RWPE2 (cell line): ENCODE measurements around the gene EPN2.

Source experiments
- ATAC-seq: fragments of 200-7000 bp; cut with Tn5 transposase; 3 replicates; pipeline ENCODE4 v1.9.1; 2021; ENCODE audit warnings: low read depth
- DNase-seq: peaks from one replicate; pipeline ENCODE4 v3.0.0-alpha.2; 2020; ENCODE audit warnings: low spot score
- H3K27ac ChIP-seq: fragments of 450-650 bp; 2 replicates; pipeline ENCODE4 v1.5.1; 2017; ENCODE audit warnings: mild to moderate bottlenecking; ENCODE audit not compliant: poor library complexity, severe bottlenecking
- H3K27me3 ChIP-seq: fragments of 250-450 bp; sonication (Bioruptor Pico); 2 replicates; pipeline ENCODE4 v1.5.1; 2021; ENCODE audit warnings: mild to moderate bottlenecking, moderate library complexity; ENCODE audit not compliant: insufficient read depth, poor library complexity, severe bottlenecking
- H3K36me3 ChIP-seq: fragments of 250-450 bp; sonication (Bioruptor Pico); 2 replicates; pipeline ENCODE4 v1.5.1; 2020; ENCODE audit warnings: low read depth, mild to moderate bottlenecking, moderate library complexity
- H3K4me1 ChIP-seq: fragments of 250-450 bp; sonication (Bioruptor Pico); 2 replicates; pipeline ENCODE4 v1.5.1; 2021; ENCODE audit warnings: mild to moderate bottlenecking, moderate library complexity; ENCODE audit not compliant: insufficient read depth, poor library complexity, severe bottlenecking
- H3K4me3 ChIP-seq: fragments of 250-450 bp; sonication (Bioruptor Pico); 2 replicates; pipeline ENCODE4 v1.5.1; 2021; ENCODE audit warnings: mild to moderate bottlenecking, moderate library complexity; ENCODE audit not compliant: severe bottlenecking
- H3K9me3 ChIP-seq: fragments of 250-450 bp; sonication (Bioruptor Pico); 2 replicates; pipeline ENCODE4 v1.5.1; 2021; ENCODE audit warnings: mild to moderate bottlenecking, moderate library complexity; ENCODE audit not compliant: severe bottlenecking
- TF ChIP-seq, protein P1 (sequence below): fragments of 450-650 bp; IDR thresholded peaks from one replicate; pipeline ENCODE4 v1.5.1; 2017; ENCODE audit warnings: mild to moderate bottlenecking, moderate library complexity; ENCODE audit not compliant: poor library complexity, severe bottlenecking

The EPN2 gene

DNA sequence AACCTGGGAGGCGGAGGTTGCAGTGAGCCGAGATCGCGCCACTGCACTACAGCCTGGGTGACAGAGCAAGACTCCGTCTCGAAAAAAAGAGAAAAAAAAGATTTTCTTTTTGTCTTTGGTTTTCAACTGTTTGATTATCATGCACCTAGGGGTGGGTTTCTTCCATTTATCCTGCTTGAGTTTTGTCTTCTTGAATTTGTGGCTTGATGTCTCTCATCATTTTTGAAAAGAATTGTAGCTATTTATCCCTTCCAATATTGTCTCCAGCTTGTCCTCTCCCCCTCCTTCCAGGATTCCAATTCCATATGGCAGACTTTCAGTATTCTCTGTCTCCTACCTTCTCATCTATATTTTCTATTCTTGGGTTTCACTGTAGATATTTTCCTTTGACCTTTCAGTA, 117.6 kb downstream of the EPN2 start:
- DNase-seq (no peak), ATAC-seq (no peak)
- H3K36me3 ChIP-seq: peaks cover 7% of the 10 kb centered on the region; the same call in 1 of the 2 replicates
- H3K4me1 ChIP-seq: peaks cover 9% of the 10 kb centered on the region
- H3K4me3 ChIP-seq: no peak overlapping the region
- no peaks in the 10 kb centered on the region for H3K27me3 ChIP-seq
- TF ChIP-seq, protein P1, sequence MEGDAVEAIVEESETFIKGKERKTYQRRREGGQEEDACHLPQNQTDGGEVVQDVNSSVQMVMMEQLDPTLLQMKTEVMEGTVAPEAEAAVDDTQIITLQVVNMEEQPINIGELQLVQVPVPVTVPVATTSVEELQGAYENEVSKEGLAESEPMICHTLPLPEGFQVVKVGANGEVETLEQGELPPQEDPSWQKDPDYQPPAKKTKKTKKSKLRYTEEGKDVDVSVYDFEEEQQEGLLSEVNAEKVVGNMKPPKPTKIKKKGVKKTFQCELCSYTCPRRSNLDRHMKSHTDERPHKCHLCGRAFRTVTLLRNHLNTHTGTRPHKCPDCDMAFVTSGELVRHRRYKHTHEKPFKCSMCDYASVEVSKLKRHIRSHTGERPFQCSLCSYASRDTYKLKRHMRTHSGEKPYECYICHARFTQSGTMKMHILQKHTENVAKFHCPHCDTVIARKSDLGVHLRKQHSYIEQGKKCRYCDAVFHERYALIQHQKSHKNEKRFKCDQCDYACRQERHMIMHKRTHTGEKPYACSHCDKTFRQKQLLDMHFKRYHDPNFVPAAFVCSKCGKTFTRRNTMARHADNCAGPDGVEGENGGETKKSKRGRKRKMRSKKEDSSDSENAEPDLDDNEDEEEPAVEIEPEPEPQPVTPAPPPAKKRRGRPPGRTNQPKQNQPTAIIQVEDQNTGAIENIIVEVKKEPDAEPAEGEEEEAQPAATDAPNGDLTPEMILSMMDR: no peak
- no peaks in the 10 kb centered on the region for H3K9me3 ChIP-seq
- peak overlapping the region; percentile 30 for H3K27ac ChIP-seq

- DNase-seq (no peak), ATAC-seq (no peak)
- Histone ChIP-seq H3K27me3 (no peaks in the 10 kb centered on the region), H3K4me3 (no peak overlapping the region), H3K27ac (no peak overlapping the region), H3K36me3 (no peaks in the 10 kb centered on the region), H3K9me3 (no peaks in the 10 kb centered on the region), H3K4me1 (peaks cover 9% of the 10 kb centered on the region)
- TF ChIP-seq, protein P1: no peak
Observed at GRCh38 chr17:19357351-19357750, 120.2 kb downstream of the EPN2 start.

DNA sequence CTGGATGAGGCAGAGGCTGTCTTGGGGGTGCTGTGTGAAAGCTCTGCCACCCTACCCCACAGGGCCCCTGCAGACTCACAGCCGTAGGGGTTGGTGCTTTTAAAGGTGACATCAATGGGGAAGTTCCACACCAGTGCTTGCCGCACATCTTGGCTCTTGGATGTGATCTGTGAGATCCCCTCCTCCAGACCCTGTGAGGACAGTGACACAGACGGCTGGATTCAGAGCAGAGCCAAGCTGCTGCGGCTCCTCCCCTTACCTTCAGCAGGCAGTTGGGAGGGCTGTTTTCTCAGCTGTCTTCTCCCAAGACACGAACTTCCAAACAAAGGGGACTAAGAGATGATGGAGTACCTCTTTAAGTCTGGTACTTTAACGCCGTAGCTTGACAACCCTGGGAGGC, 120.6 kb downstream of the EPN2 start:
- Histone ChIP-seq H3K27ac (no peak overlapping the region), H3K4me3 (no peak overlapping the region), H3K27me3 (no peaks in the 10 kb centered on the region), H3K36me3 (no peaks in the 10 kb centered on the region), H3K4me1 (peaks cover 9% of the 10 kb centered on the region), H3K9me3 (no peaks in the 10 kb centered on the region)
- TF ChIP-seq, protein P1: no peak
- DNase-seq: no peak
- no peak for ATAC-seq

- DNase-seq: no peak
- TF ChIP-seq, protein P1: no peak
- no peaks in the 10 kb centered on the region for H3K9me3 ChIP-seq
Observed at GRCh38 chr17:19359151-19359550, 122.0 kb downstream of the EPN2 start.

DNA sequence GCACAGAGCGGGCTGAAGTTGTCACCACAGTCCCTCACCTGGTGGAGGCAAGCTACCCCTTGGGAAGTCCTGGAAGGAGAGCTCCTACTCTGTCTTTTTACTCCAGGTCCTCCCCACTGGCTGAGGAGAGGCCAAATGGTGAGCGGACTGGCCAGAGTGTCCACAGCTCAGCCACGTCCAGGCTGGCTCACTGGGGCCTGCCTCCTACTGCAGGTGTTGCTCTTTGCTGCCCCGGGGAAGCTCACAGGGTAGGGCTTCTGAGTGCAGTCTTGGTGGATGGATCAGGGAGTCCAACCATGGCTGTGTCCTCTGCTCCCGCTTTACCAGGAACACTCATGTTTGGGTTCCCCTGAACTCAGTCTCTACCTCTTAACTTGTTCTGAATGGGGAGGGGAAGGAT, 122.7 kb downstream of the EPN2 start:
- H3K4me3 ChIP-seq: no peak overlapping the region
- ATAC-seq: no peak
- TF ChIP-seq, protein P1: no peak

More at GRCh38 chr17:19359151-19359550, 122.0 kb downstream of the EPN2 start:
- peaks cover 3% of the 10 kb centered on the region for H3K4me1 ChIP-seq
- no peak overlapping the region for H3K27ac ChIP-seq
- no peak for ATAC-seq
- no peaks in the 10 kb centered on the region for H3K27me3 ChIP-seq
- no peak overlapping the region for H3K4me3 ChIP-seq
- H3K36me3 ChIP-seq: no peaks in the 10 kb centered on the region

More for the DNA sequence above, 122.7 kb downstream of the EPN2 start:
- H3K9me3 ChIP-seq: no peaks in the 10 kb centered on the region
- H3K36me3 ChIP-seq: no peaks in the 10 kb centered on the region
- H3K4me1 ChIP-seq: no peaks in the 10 kb centered on the region
- H3K27me3 ChIP-seq: no peaks in the 10 kb centered on the region
- DNase-seq: peak; percentile 23
- H3K27ac ChIP-seq: no peak overlapping the region
